Testis (tissue), 2 donors: ENCODE data around the gene GRIP2.

Experiments used
- CTCF ChIP-seq, 3 experiments: fragments of 450-650 bp in 2 of 3; fragments of 200-600 bp in 1 of 3; sonication (generic) in 1 of 3; IDR thresholded peaks; one replicate each; pipeline ENCODE4 v1.5.1; 2016 to 2019; ENCODE audit warnings: antibody characterized with exemption in 3 of 3, mild to moderate bottlenecking in 2 of 3, moderate library complexity in 1 of 3
- POLR2A ChIP-seq: fragments of 450-650 bp; IDR thresholded peaks from one replicate; pipeline ENCODE4 v1.6.1; 2017; ENCODE audit warnings: antibody characterized with exemption, mild to moderate bottlenecking, moderate library complexity

- TF ChIP-seq CTCF (IDR thresholded peaks at IDR 0.05) (no peak), POLR2A (no peak)
These were observed 46.5 kb upstream of the GRIP2 start for GRCh38 chr3:14586611-14587010.
